GDM1 (cell line): Measurements from ENCODE around the gene DNAJC3.
"Not testable (repeated sequence)": the region's sequence is repeated elsewhere in the genome, so short reads cannot be mapped to it uniquely, and the experiment has no call there.

Experiments used
- DNase-seq: peaks from one replicate; lab custom pipeline; 2025; lab: John Stamatoyannopoulos, UW

Gene DNAJC3

GRCh38 chr13:95714142-95714832 lies 37.3 kb downstream of the DNAJC3 start:
- no peak for DNase-seq

- no peak for DNase-seq
Observed at GRCh38 chr13:95716231-95716630, 39.3 kb downstream of the DNAJC3 start.

GRCh38 chr13:95722241-95722640 lies 45.3 kb downstream of the DNAJC3 start:
- DNase-seq: no peak

GRCh38 chr13:95723438-95723837 lies 46.5 kb downstream of the DNAJC3 start:
- no peak for DNase-seq

GRCh38 chr13:95724252-95724651 lies 47.3 kb downstream of the DNAJC3 start:
- no peak for DNase-seq

GRCh38 chr13:95726876-95727275 lies 49.9 kb downstream of the DNAJC3 start:
- no peak for DNase-seq

- no peak for DNase-seq
Observed at GRCh38 chr13:95728957-95729356, 52.0 kb downstream of the DNAJC3 start.

- no peak for DNase-seq
Observed at GRCh38 chr13:95734124-95734523, 57.2 kb downstream of the DNAJC3 start.

GRCh38 chr13:95740071-95740978 lies 63.4 kb downstream of the DNAJC3 start:
- not testable (repeated sequence) for DNase-seq

- no peak for DNase-seq
Observed at GRCh38 chr13:95740979-95741320, 64.0 kb downstream of the DNAJC3 start.

GRCh38 chr13:95741584-95742563 lies 64.9 kb downstream of the DNAJC3 start:
- DNase-seq: no peak

GRCh38 chr13:95743192-95743591 lies 66.3 kb downstream of the DNAJC3 start:
- no peak for DNase-seq

GRCh38 chr13:95745289-95745688 lies 68.3 kb downstream of the DNAJC3 start:
- no peak for DNase-seq

- no peak for DNase-seq
Observed at GRCh38 chr13:95745752-95746151, 68.8 kb downstream of the DNAJC3 start.

- DNase-seq: no peak
Observed at GRCh38 chr13:95749545-95749944, 72.6 kb downstream of the DNAJC3 start.

- DNase-seq: no peak
Observed at GRCh38 chr13:95752677-95753076, 75.7 kb downstream of the DNAJC3 start.

GRCh38 chr13:95754069-95754468 lies 77.1 kb downstream of the DNAJC3 start:
- no peak for DNase-seq

- no peak for DNase-seq
Observed at GRCh38 chr13:95756072-95756471, 79.1 kb downstream of the DNAJC3 start.

GRCh38 chr13:95762626-95763025 lies 85.7 kb downstream of the DNAJC3 start:
- DNase-seq: not testable (repeated sequence)

- no peak for DNase-seq
Observed at GRCh38 chr13:95763601-95764000, 86.7 kb downstream of the DNAJC3 start.

GRCh38 chr13:95771905-95772304 lies 95.0 kb downstream of the DNAJC3 start:
- DNase-seq: no peak

- no peak for DNase-seq
Observed at GRCh38 chr13:95779522-95779921, 102.6 kb downstream of the DNAJC3 start.
